K562 (cell line): ENCODE results near the gene RETN. TPM values are rescaled to one million over a fixed set of nuclear protein-coding genes. Genes with fewer than 3 reads are reported as not detected.

ENCODE experiments used
- CGGBP1 ChIP-seq: fragments of 250-450 bp; sonication (Bioruptor Pico); IDR thresholded peaks from 2 replicates; pipeline ENCODE4 v1.9.0; 2021; ENCODE audit warnings: mild to moderate bottlenecking
- CSDE1 ChIP-seq, 2 experiments: fragments of 450-650 bp; IDR thresholded peaks; 2 replicates each; pipeline ENCODE4 v1.6.1; 2016; ENCODE audit warnings: mild to moderate bottlenecking in 1 of 2
- HLTF ChIP-seq: fragments of 450-650 bp; IDR thresholded peaks from 2 replicates; pipeline ENCODE4 v1.6.1; 2016
- JUN ChIP-seq, 2 experiments: sonication (generic) in 1 of 2; formaldehyde crosslinking in 1 of 2; IDR thresholded peaks; 2 replicates each; pipeline versions ENCODE4 v1.6.1 to v1.8.0; 2012 to 2022; ENCODE audit warnings: borderline replicate concordance in 2 of 2, mild to moderate bottlenecking in 2 of 2, improper control_type of control experiment in 1 of 2, low read depth in 1 of 2, low read length in 1 of 2, missing genetic modification reagents in 1 of 2
- NR0B1 ChIP-seq: fragments of 450-650 bp; IDR thresholded peaks from one replicate; pipeline ENCODE4 v1.6.1; 2018; ENCODE audit warnings: mild to moderate bottlenecking, moderate library complexity; ENCODE audit not compliant: partially characterized antibody
- POLR2B ChIP-seq: fragments of 450-650 bp; IDR thresholded peaks from 2 replicates; pipeline ENCODE4 v1.6.1; 2018; ENCODE audit warnings: low read depth; ENCODE audit not compliant: partially characterized antibody
- PPARD ChIP-seq: fragments of 250-450 bp; sonication (Bioruptor Pico); IDR thresholded peaks from 2 replicates; pipeline ENCODE4 v1.8.0; 2022; ENCODE audit warnings: inconsistent platforms, mild to moderate bottlenecking, moderate library complexity
- RERE ChIP-seq: sonication (generic); formaldehyde crosslinking; IDR thresholded peaks from 2 replicates; pipeline ENCODE4 v1.8.0; 2023; ENCODE audit warnings: missing genetic modification reagents, mild to moderate bottlenecking, borderline replicate concordance
- STAT5A ChIP-seq: IDR thresholded peaks from 2 replicates; pipeline ENCODE4 v1.6.1; 2012; ENCODE audit warnings: low read length, inconsistent platforms, borderline replicate concordance
- TAF1 ChIP-seq: IDR thresholded peaks from 2 replicates; pipeline ENCODE4 v1.6.1; 2011; ENCODE audit warnings: mild to moderate bottlenecking, low read length, moderate library complexity; ENCODE audit not compliant: insufficient read depth, control insufficient read depth, severe bottlenecking; ENCODE audit errors: extremely low read depth
- THRAP3 ChIP-seq: fragments of 450-650 bp; IDR thresholded peaks from 2 replicates; pipeline ENCODE4 v1.6.1; 2016; ENCODE audit warnings: mild to moderate bottlenecking, inconsistent platforms, borderline replicate concordance
- TSC22D4 ChIP-seq: fragments of 450-650 bp; IDR thresholded peaks from 2 replicates; pipeline ENCODE4 v1.6.1; 2016; ENCODE audit warnings: missing genetic modification characterization, missing biosample characterization, control low read depth
- ZNF165 ChIP-seq: fragments of 250-450 bp; sonication (Bioruptor Pico); IDR thresholded peaks from 2 replicates; pipeline ENCODE4 v1.4.0; 2020; ENCODE audit warnings: borderline replicate concordance
- ZNF384 ChIP-seq: IDR thresholded peaks from 2 replicates; pipeline ENCODE4 v1.6.1; 2012; ENCODE audit warnings: low read depth, low read length, improper control_type of control experiment
- ZNF41 ChIP-seq: fragments of 250-450 bp; sonication (Bioruptor Pico); conservative IDR thresholded peaks from 2 replicates; pipeline ENCODE4 v1.4.0; 2020; ENCODE audit warnings: mild to moderate bottlenecking
- ZNF512 ChIP-seq: IDR thresholded peaks from 2 replicates; pipeline ENCODE4 v1.6.1; 2016; ENCODE audit warnings: missing genetic modification characterization, missing compliant biosample characterization
- polyA plus RNA-seq, 8 experiments: library from polyadenylated mRNA; depleted of rRNA in 4 of 8; stranded (reverse) in 5 of 8; unstranded in 3 of 8; fragments of >200 nt; fragmentation: Nextera tagmentation in 2 of 8; fragmentation: Illumina TruSeq in 1 of 8; extraction: Ambion mirVana in 2 of 8; extraction: Trizol in 1 of 8; gene quantifications; 2 replicates each; pipeline versions ENCODE4 v1.2.1 to v1.2.3, GENCODE V29; 2011 to 2014; ENCODE audit warnings: inconsistent platforms in 1 of 8, missing spikeins in 1 of 8
- total RNA-seq, 7 experiments: library from RNA; depleted of rRNA in 6 of 7; stranded (reverse); fragments of >200 nt in 6 of 7; fragmentation: Illumina TruSeq in 2 of 7; extraction: Trizol in 2 of 7; gene quantifications; 2 replicates each; pipeline versions ENCODE4 v1.2.1 to v1.2.3, GENCODE V29; 2011 to 2021; ENCODE audit warnings: low replicate concordance in 1 of 7

Gene RETN
- total and polyA plus RNA-seq, 9 of the 15 experiments (the other 6 are each of a cell fraction or from before 2014, with no cell fraction given): not detected

- TF ChIP-seq ZNF41 (CRISPR knock-in tag): no peak
- TF ChIP-seq STAT5A: peak; percentile 74
- TF ChIP-seq CSDE1 (IDR thresholded peaks at IDR 0.05): peak in 1 of 2 experiments; percentile 33; a peak in 1 of 4 replicates
- no peak for TF ChIP-seq ZNF384
- TF ChIP-seq TSC22D4 (tag): 0 out of 2 replicates have a peak, but pooled peaks have one; percentile 40
- no peak for TF ChIP-seq ZNF512 (tag)
- TF ChIP-seq TAF1: no peak
- TF ChIP-seq HLTF: 0 out of 2 replicates have a peak, but pooled peaks have one; percentile 25
- TF ChIP-seq THRAP3: no peak
- no peak for TF ChIP-seq ZNF165 (CRISPR knock-in tag)
- TF ChIP-seq POLR2B: peak; percentile 75
- no peak for TF ChIP-seq PPARD (CRISPR knock-in tag)
- TF ChIP-seq NR0B1: no peak
- no peak for TF ChIP-seq RERE (CRISPR knock-in tag)
- no peak for TF ChIP-seq JUN (IDR thresholded peaks at IDR 0.05; ENCODE audit: borderline replicate concordance, low read depth, low read length)
- TF ChIP-seq JUN (CRISPR knock-in tag; IDR thresholded peaks at IDR 0.05; ENCODE audit: borderline replicate concordance): no peak
- no peak for TF ChIP-seq CGGBP1
Measured at GRCh38 chr19:7639863-7640348, 28.9 kb upstream of the RETN start (continued).
